LNCAP (cell line): ENCODE results near the gene GALNT1.

Source experiments
- TF ChIP-seq, protein P1 (sequence below): fragments of 450-650 bp; IDR thresholded peaks from 2 replicates; pipeline ENCODE4 v1.5.1; 2017; ENCODE audit warnings: mild to moderate bottlenecking

Gene GALNT1

DNA sequence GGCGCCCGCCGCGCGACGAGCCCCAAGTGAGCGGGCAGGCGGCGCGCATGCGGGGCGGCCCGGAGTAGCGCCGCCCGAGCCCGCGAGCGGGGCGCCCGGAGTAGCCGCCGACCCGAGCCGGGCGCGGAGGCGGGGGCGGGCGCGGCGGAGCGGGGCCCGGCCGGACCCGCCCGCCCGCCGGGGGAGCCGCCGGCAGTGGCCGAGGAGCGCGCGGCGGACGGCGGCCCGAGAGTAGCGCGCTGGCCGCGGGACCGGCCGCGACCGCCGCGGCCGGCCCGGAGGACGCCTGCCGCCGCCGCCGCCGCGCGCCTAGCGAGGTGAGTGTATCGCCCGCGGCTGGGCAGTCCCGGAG lies at the start of gene GALNT1:
TSS of gene GALNT1 (plus strand) at position 195 of the 352 bp plus-strand sequence. CDS start 72,923 bp downstream, outside the sequence.
- TF ChIP-seq, protein P1, sequence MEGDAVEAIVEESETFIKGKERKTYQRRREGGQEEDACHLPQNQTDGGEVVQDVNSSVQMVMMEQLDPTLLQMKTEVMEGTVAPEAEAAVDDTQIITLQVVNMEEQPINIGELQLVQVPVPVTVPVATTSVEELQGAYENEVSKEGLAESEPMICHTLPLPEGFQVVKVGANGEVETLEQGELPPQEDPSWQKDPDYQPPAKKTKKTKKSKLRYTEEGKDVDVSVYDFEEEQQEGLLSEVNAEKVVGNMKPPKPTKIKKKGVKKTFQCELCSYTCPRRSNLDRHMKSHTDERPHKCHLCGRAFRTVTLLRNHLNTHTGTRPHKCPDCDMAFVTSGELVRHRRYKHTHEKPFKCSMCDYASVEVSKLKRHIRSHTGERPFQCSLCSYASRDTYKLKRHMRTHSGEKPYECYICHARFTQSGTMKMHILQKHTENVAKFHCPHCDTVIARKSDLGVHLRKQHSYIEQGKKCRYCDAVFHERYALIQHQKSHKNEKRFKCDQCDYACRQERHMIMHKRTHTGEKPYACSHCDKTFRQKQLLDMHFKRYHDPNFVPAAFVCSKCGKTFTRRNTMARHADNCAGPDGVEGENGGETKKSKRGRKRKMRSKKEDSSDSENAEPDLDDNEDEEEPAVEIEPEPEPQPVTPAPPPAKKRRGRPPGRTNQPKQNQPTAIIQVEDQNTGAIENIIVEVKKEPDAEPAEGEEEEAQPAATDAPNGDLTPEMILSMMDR: no peak

DNA sequence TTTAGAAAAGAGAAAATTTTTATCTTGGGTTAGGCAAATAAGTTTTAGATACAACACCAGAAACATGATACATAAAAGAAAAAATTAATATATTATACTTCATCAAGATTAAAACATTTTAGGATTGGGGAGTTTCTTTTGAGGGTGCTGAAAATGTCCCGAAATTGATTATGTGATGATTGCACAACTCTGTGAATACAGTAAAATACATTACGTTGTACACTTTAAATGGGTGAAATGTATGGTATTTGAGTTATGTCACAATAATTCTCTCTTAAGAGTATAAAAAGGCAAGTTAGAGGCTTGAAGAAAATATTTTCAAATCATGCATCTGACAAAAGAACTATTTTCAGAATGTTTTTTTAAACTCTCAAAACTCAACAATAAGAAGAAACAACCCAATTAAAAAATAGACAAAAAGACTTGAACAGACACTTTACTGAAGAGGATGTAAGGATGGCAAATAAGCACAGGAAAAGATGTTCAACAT lies 47.6 kb upstream of the GALNT1 start:
- TF ChIP-seq, protein P1: no peak

DNA sequence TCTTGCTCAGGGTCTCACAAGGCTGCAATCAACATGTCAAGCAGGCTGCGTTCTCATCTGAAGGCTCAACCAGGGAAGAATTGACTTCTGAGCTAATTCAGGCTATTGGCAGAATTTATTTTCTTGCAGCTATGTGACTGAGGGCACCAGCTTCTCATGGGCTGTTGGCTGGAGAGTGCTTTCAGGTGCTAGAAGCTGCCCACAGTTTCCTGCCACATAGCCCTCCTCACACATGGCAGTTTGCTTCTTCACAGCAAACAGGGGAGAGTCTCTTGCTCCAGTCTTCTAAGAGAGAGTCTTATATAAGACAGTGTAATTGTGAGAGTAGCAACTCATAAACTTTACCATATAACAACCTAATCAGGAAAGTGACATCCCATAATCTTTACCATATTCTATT lies 46.2 kb upstream of the GALNT1 start:
- TF ChIP-seq, protein P1: no peak

DNA sequence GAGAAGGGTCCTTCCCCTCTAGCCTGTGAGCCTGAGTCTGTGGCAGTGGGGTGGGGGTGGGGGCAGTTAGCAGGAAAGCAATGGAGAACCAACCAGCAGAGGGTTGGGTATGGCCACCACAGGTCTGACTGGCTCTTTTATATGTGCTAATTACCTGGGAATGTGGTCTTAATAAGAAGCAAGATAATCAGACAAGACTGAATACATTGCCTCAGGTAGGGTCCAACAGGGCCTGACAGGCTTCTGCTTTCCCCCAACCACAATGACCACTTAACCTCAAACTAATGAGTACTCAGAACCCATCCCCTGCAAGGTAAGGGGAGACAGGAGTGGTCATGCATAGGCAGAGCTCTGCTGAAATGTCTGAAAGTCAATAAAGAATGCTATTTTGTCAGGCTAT lies 39.2 kb upstream of the GALNT1 start:
- TF ChIP-seq, protein P1: no peak

DNA sequence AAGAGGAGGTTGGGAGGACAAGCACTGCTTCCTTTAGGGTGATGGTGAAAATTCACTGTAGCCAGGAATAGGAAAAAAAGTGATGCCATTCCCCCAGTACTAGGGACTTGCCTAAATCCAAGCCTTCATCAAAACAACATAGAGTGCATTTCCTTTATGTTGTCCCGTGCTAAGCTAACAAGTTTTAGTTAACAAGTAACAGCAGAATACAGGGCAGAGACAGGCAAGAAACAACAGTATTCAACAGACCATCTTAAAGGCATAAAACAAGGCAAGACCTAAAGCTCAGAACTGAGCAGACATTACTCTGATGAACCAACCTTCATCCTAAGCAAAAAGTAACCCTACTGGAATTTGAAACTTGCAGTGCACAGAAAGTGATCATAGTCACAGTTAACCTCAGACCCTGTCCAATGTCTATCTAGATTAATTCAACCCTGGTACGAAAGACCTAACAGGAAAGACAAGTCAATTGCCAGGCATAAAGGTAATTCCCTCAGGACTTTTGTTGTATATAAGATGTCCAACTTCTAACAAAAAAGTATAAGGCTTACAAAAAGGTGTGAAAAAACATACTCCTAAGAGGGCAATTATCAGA lies 34.4 kb upstream of the GALNT1 start:
- TF ChIP-seq, protein P1: no peak

DNA sequence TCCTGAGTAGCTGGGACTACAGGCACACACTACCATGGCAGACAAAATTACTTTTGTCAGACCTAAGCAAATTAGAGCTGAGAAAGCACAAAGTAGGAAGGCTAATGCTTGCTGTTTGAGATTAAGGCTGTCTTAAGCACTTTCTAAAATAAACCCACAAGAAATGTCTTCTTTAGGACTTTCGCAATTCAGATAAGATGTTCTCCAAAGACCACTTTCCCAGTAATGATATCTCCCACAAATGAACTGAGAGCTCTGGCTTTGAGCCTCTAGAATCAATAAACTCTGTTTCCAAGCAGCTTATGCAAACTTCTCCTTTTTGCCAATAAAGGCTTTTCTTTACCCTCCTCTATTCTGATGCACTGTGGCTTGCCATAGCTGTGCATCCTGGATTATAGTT lies 32.0 kb upstream of the GALNT1 start:
- TF ChIP-seq, protein P1: no peak

DNA sequence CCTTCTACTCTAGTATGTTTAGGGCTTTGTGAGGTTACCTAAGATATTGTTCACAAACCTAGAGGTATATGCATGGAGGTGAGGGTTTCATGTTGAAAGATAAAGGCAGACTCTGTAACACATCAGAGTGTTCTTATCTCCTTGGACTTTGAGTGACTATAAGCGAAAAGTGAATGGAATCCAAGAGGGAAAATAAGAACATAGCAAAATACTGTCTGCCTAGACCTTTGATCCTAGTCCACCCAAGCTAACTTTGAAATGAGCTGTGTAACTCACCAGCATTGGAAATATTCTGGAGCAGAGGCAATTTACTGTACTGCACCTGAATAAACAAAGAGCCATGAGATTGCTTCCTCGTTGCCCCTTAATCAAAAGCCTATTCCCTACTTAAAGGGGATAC lies 28.2 kb upstream of the GALNT1 start:
- TF ChIP-seq, protein P1: no peak

DNA sequence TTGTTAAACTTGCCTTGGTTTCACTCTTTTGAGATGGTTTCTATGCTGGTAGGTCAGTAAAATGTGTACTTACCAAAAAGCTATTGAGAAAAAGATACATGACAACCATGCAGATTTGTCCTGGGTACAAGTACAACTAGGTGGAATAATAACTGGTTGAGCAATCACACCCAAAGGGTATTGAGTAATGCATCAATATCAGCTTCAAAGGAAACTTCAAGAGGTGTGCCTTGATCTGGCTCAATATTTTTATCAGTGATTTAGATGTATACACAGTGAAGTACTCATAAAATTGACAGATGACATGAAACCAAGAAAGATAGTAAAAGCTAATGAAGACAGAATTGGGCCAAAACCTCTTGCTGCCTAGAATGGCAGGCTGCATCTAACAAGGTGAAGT lies 21.7 kb upstream of the GALNT1 start:
- TF ChIP-seq, protein P1: no peak
